Muscle of arm (tissue), 12 donors: ENCODE measurements around the gene SLC25A21. TPM values are rescaled to one million over a fixed set of nuclear protein-coding genes. Genes with fewer than 3 reads are reported as not detected.

Source experiments
- DNase-seq: peaks from one replicate; pipeline ENCODE4 v3.0.0-alpha.2; 2013
- polyA plus RNA-seq, 12 donors: library from polyadenylated mRNA; unstranded; fragments of 120-200 nt; gene quantifications; one replicate each; pipeline ENCODE4 v1.2.1, GENCODE V29; 2013; ENCODE audit not compliant: insufficient read length in 12 of 12

SLC25A21 gene
- polyA plus RNA-seq, 12 donors: 1.0 to 3.4 (median 1.5) TPM; not detected in 2

DNA sequence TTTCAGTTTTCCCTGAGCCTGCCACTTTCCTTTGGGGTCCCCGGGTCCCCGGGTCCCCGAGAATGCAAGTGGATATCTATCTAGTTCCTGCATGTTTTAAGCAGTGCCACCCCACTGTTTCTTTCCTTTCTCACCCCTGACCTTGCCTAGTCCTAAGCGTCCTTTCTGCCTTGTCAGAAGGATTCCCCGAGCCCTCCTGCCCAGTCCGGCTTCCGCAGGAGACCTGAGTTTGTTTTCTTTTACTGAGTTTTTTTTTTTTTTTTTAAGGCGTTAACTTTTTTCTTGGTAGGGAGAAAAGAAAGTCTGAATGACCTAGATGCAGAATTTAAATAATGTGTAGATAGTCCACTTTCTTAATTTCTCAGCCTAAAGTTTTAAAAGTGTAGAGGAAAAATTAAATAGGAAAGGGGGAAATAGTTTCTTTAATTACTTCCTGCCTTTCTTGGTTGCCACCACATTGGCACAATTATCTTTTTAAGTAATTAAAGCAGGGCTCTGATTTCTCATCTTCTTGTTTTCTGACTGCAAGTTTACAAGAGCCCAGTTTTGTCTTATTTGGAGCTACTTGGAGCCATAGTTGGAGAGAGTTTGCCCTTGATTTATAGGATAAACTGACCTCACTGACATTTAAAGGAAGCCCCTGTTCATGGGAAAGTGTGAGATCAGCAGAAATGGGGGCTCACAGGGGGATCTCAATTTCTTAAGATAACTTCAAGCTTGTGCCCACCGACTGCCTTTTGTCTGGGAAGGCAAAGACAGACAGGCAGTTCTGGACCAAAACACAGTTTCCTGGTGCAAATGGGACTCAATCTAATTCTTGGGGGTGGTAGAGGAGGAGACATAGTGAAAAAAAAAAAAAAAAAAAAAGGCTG is 507.8 kb downstream of the SLC25A21 start:
- DNase-seq: no peak

DNA sequence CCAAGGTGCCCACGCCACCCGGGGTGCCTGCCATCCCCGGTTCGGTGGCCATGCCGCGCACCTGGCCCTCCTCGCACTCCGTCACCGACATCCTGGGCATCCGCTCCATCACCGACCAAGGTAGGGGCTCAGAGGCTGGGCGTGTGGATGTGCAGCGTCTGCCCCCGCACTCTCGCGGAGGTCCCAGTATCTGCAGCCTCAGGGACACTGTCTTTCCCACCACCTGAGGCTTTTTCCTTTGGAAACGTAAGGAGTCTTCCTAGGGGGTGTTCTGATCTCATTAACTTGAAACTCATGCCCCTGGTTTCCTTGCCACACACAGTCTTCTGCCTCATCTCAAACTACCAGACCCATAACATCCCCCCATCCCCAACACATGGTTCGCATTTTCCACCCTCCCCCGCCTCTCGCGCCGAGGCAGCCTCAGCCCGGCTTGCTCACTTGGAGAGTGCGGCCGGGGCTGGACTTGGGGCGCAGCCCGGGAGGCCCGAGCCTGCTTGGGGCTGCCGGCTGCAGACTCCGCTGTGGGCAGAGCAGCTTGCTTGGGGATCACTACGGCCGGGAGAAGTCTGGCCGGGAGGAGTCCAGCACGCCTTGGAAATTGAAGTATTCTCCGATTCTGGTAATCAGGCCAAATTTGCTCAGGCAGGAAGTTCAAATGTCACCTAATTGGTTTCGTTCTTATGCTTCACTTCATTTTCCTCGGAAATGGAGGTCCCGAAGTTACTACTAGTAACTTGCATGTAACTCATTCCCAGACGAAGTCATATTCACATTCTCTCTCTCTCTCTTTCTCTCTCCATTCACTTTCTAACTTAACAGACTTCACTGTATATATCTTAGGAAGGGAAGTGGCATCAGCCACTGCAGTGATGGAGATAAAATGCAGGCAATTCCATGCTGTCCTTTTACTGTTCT is 508.7 kb downstream of the SLC25A21 start:
- DNase-seq: no peak

DNA sequence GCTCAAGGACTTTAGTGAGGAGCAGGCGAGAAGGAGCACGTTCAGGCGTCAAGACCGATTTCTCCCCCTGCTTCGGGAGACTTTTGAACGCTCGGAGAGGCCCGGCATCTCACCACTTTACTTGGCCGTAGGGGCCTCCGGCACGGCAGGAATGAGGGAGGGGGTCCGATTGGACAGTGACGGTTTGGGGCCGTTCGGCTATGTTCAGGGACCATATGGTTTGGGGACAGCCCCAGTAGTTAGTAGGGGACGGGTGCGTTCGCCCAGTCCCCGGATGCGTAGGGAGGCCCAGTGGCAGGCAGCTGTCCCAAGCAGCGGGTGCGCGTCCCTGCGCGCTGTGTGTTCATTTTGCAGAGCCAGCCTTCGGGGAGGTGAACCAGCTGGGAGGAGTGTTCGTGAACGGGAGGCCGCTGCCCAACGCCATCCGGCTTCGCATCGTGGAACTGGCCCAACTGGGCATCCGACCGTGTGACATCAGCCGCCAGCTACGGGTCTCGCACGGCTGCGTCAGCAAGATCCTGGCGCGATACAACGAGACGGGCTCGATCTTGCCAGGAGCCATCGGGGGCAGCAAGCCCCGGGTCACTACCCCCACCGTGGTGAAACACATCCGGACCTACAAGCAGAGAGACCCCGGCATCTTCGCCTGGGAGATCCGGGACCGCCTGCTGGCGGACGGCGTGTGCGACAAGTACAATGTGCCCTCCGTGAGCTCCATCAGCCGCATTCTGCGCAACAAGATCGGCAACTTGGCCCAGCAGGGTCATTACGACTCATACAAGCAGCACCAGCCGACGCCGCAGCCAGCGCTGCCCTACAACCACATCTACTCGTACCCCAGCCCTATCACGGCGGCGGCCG is 509.6 kb downstream of the SLC25A21 start:
- no peak for DNase-seq

- no peak for DNase-seq
Observed at GRCh38 chr14:36662258-36662542, 510.2 kb downstream of the SLC25A21 start.

GRCh38 chr14:36661506-36662257 is 510.7 kb downstream of the SLC25A21 start, which contains the start of gene PAX9:
PAX9 (plus strand) TSS chr14:36661860; CDS start chr14:36662090, 230 bp downstream.
- peak; percentile 90 for DNase-seq

DNA sequence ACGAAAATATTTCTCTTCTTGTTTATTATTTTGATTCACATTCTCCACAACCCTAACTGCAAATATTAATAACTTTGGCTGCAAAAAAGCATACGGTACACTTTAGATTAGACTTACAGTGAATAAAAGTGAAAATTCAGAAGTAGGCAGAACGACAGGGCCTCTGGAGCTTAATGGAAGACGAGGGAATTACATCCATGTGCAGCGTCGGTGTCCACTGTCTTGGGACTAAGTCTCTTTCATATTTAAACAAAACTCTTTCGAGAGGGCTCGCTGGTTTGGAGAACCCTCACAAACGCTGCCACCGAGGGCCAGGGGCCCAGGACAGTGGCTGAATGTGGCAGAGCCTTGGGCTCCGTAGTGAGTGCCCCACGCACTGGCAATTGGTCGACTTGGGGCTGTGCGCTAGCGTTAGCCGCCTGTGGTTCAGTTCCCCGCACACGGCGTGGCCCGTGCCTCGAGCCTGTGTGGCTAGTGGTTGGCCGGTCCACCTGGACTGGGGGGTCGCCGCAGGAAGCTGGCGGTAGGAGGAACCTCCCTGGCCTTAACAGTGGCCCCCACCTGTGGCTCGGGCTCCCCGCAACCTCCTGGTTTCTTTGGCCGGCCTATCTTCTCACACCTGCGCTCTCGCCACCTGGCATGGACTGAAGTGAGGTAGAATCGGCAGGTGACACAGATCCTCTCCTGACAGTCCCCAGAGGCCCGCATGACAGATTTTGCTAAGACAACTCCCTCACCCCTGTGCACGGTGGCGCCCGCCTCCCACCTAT is 511.5 kb downstream of the SLC25A21 start:
- DNase-seq: no peak

DNA sequence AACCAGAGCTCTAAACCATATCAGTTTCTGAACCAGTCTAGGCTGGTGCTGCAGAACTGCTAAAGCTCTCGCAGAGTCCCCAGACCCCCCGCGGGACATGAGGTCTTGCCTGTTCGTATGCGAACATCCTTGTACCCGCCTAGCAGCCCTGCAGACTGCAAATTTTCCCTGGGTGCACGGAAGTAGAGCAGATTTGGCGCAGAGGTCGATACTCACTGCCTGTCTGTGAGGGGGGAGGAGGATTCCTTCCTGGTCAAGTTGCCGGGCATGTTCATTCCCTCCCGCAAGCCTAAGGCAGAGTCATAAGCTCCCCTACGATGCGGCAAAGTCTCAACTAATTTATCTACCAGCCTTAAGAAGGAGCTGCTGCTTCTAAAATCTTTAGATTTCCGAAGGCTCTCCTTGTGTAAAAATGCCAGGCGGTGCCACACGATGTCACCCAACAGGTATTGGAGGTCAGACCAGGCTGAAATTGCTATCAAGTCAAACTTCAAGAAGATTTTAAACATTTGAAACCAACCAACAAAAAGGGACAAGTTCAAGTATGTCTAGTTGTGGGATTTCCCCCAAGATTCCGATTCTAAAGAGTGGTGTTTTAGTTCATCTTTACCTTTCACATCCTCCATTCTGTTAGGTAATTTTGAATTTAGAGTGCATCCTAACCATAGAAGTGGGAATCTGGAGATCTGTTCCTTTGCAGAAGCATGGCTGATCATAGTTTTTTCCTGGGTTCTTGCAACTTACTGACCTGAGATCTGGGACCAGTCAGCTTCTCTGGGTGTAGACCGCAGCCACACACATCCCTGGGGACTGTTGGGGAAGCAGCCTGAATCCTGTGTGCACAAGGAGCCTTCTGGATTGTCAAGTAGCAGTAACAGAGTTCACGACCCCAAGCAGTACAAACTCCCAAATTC is 512.3 kb downstream of the SLC25A21 start:
- no peak for DNase-seq

DNA sequence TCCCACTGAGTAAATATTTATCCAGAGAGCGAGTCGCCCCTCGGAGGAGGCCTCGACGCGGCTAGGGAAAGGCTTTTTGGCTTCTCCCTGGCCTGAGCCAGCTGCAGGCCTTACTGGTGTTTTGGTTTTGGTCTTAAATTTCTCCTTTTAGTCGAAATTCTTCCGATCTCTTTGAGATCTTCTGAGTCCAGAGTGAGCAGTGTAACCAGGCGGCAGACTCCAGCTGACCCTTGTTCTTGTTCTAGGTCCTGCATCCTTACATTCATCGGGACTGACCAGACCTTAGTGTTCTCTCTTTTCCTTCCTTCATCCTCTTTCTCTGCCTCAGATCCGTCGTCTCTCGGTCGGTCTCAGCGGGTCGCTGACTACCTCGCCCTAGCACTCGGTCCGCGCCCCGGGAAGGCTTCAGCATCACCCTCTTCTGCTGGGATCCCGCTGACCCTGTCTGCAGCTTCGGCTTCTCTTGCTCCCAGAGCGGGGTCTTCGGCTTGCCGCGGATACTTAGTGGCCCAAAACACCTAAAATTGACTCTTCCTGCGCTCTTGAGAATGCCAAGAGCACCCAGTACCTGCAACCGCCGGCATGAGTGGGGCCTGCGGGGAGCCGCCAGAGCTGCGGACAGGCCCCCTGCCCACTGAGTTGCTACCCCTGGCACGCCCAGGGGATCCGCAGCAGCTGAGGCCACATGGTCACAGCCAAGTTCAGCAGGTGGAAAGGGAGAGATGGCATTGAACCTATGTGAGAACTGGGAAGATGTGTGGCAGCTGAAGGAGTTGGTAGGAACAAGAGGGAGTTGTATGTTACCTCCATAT is 513.2 kb downstream of the SLC25A21 start:
- DNase-seq: no peak

DNA sequence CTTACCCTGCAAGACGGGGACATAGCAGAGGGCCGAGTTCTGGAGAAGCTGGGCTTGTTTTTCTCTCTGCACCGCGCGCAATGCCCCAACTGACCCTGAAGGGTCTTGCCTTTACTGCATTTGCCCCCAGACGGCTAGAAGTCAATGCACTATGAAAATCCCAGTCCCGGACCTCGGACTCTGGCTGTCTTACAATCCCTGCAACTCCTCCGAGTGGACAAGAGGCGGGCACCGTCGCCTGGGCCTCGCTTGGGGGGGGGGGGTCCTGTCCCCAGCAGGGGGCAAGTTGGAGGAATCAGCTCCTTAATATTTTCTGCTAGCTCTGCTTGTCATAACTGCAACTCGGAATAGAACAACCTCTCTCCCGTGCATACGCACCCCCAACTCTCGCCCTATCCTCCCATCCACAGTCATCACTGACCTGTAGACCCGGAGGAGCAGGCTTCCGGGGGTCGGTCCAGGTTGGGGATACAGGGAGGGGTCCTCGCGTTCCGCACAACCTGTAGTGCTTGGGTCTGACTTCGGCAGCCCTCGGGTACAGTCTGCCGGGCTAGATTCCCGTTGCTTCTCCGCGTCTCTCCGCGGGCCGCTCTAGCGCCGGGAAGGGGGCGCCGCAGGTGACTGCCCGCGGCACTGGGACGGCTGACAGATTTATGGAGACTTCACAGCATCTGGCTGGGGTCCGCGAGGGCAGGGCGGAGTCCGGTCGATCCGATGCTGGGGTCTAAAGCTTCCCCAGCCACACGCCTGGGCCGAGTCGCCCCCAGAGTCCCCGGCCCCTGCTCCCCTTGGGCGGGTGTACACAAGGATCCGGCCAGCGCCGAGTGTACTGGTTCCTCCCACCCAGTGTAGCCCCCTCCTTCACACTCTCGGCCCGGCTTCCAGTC is 514.0 kb downstream of the SLC25A21 start:
- no peak for DNase-seq

- DNase-seq: no peak
Observed at GRCh38 chr14:36657399-36658122, 514.8 kb downstream of the SLC25A21 start.

DNA sequence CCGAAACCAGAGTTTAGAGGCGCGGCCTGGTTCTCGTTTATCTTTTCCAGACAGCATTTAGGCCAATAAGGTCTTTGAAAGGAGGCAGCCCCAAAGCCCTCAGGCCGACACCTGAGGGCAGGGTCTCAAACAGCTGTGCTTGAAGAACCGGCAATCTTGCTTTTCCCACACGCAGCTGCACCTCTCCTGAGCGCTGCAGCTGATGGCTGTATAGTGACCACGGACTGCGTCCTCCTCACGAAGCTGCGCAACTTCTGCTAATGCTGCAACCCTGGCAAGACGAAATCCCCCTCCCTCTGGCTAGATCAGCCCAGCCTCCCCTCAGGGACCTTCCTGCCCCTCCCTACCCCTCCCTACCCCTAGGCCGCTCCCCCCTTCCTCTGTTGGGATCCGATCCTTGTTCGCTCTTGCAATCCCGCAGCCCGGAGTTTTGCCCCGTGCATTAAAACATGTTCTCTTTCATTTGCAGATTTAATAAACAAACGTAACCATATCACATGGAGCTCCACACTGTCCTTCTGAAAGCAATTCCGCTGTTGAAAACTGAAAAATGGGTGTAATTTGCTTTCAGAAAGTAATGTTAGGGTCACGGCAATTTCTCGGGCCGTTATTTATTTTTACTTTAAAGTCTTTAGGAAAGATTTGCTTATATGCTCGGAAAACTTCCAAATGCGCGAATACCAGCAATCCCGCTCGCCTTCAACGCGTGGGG is 515.6 kb downstream of the SLC25A21 start:
- DNase-seq: no peak

DNA sequence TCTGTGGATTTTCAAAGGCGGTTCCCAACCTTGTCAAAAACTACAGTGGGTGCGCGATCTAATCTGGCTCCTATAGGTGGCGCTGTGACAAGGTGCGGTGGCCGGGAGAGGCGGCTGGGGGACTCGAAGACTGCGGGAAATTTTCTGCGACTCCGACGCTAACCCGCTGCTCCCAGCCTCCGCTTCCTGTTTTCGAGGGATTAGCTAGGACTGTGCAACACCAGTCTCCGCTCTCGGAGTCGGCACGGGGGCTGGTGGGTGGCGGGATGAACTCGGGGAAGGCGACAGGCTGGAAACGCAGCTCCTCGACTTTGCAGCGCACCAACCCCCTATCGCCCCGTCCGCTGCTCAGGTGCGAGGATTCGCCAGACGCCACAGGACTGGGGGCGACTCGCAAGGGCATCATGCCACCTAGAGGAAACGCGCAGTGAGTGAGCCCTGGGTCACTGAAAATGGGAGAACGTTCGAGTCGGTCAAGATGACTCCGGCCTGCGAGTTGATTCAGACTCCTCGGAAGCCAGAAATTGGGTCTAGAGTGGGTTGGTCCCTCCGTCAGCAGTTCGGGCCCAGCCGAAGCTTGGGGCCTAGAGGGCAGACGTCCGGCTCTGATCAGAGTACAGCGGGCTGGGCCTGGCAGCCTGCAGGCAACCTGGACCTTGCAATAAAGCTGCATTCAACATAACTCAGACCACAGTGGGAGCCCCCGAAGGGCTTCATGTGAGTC is 516.3 kb downstream of the SLC25A21 start:
- no peak for DNase-seq

- DNase-seq: no peak
Observed at GRCh38 chr14:36655571-36655962, 516.8 kb downstream of the SLC25A21 start.

DNA sequence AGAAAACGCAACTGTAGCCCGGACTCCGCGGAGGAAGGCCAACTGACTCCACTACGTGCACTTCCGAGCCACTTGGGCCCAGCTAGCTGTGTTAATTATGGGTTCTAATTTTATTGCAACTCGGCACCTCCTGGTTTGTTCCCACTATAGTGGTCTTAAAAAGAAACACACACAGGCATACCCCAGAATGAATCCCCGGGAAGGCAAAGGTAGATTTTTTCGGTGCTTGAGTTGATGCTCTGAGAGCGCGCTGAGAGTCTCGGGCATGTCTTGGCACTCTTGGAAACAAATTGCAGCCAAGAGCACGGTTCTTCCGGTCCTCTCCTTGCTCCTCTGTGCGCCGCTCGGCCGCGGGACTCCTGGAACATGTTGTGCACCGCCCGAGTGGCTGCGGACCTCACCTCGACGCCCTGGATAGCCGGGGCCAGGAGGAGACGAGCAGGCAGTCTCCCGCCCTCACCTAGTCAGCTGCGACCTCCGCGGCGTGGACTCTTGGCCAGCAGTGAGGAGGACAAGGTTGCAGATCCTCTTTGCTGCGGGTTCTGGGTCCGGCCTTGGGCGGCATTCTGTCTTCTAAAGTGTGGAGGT is 517.5 kb downstream of the SLC25A21 start:
- no peak for DNase-seq
